ENCODE data around the gene TACR1. TPM values are rescaled to one million over a fixed set of nuclear protein-coding genes. Genes with fewer than 3 reads are reported as not detected.
"Not testable (repeated sequence)": the region's sequence is repeated elsewhere in the genome, so short reads cannot be mapped to it uniquely, and the experiment has no call there.

Gene TACR1
- total RNA-seq: not detected in 2 replicates

GRCh38 chr2:75199428-75200011 lies at the start of gene TACR1:
Gene TACR1, minus strand, starts transcription at chr2:75199520. Its CDS starts 586 bp downstream, at chr2:75198934.
- H3K27ac Mint-ChIP-seq: no peak within 1 kb of the TSS
- intact Hi-C loops (cut with micrococcal nuclease): no loop called here
- H3K9me3 Mint-ChIP-seq: no peaks in the 10 kb centered on the region
- peaks cover 50% of the 10 kb centered on the region for H3K27me3 Mint-ChIP-seq (ENCODE audit: low read depth)
- DNase-seq (ENCODE audit: low spot score): peak; percentile 28
- peaks cover 3% of the 10 kb centered on the region for H3K4me1 Mint-ChIP-seq (ENCODE audit: low read depth)
- H3K4me3 Mint-ChIP-seq (ENCODE audit: low read depth): no peak within 1 kb of the TSS
- no peaks in the 10 kb centered on the region for H3K36me3 Mint-ChIP-seq (ENCODE audit: low read depth)

- H3K27ac Mint-ChIP-seq; H3K9me3 Mint-ChIP-seq; H3K36me3 Mint-ChIP-seq (ENCODE audit: low read depth); H3K27me3 Mint-ChIP-seq (ENCODE audit: low read depth); H3K4me3 Mint-ChIP-seq (ENCODE audit: low read depth); DNase-seq (ENCODE audit: low spot score); H3K4me1 Mint-ChIP-seq (ENCODE audit: low read depth); intact Hi-C loops (cut with micrococcal nuclease): not testable (repeated sequence)
These were observed 49.3 kb upstream of the TACR1 start for GRCh38 chr2:75248581-75248980.

- Mint-ChIP-seq H3K9me3 (peaks cover 5% of the 10 kb centered on the region), H3K4me1 (ENCODE audit: low read depth) (no peaks in the 10 kb centered on the region), H3K27ac (no peak overlapping the region), H3K27me3 (ENCODE audit: low read depth) (no peaks in the 10 kb centered on the region), H3K36me3 (ENCODE audit: low read depth) (no peaks in the 10 kb centered on the region), H3K4me3 (ENCODE audit: low read depth) (no peak overlapping the region)
- no peak for DNase-seq (ENCODE audit: low spot score)
- intact Hi-C loops (cut with micrococcal nuclease): no loop called here
These were observed 47.3 kb upstream of the TACR1 start for GRCh38 chr2:75246441-75247167.

- no peak overlapping the region for H3K27ac Mint-ChIP-seq
- no peaks in the 10 kb centered on the region for H3K4me1 Mint-ChIP-seq (ENCODE audit: low read depth)
- H3K4me3 Mint-ChIP-seq (ENCODE audit: low read depth): no peak overlapping the region
- no peaks in the 10 kb centered on the region for H3K27me3 Mint-ChIP-seq (ENCODE audit: low read depth)
- no peaks in the 10 kb centered on the region for H3K36me3 Mint-ChIP-seq (ENCODE audit: low read depth)
- no peak for DNase-seq (ENCODE audit: low spot score)
- intact Hi-C loops (cut with micrococcal nuclease): no loop called here
- H3K9me3 Mint-ChIP-seq: no peaks in the 10 kb centered on the region
These were observed 43.9 kb upstream of the TACR1 start for GRCh38 chr2:75243219-75243618.

GRCh38 chr2:75241696-75242095 lies 42.4 kb upstream of the TACR1 start:
- no peaks in the 10 kb centered on the region for H3K9me3 Mint-ChIP-seq

GRCh38 chr2:75238670-75239330 lies 39.5 kb upstream of the TACR1 start:
- H3K27me3 Mint-ChIP-seq (ENCODE audit: low read depth): no peaks in the 10 kb centered on the region
- no peak for DNase-seq (ENCODE audit: low spot score)
- H3K27ac Mint-ChIP-seq: no peak overlapping the region
- no peaks in the 10 kb centered on the region for H3K36me3 Mint-ChIP-seq (ENCODE audit: low read depth)
- no peak overlapping the region for H3K4me3 Mint-ChIP-seq (ENCODE audit: low read depth)
- no peaks in the 10 kb centered on the region for H3K9me3 Mint-ChIP-seq
- no peaks in the 10 kb centered on the region for H3K4me1 Mint-ChIP-seq (ENCODE audit: low read depth)
- intact Hi-C loops (cut with micrococcal nuclease): no loop called here

More at GRCh38 chr2:75241696-75242095, 42.4 kb upstream of the TACR1 start:
- Mint-ChIP-seq H3K4me3 (ENCODE audit: low read depth) (no peak overlapping the region), H3K4me1 (ENCODE audit: low read depth) (no peaks in the 10 kb centered on the region), H3K36me3 (ENCODE audit: low read depth) (no peaks in the 10 kb centered on the region), H3K27me3 (ENCODE audit: low read depth) (no peaks in the 10 kb centered on the region), H3K27ac (no peak overlapping the region)
- no peak for DNase-seq (ENCODE audit: low spot score)
- intact Hi-C loops (cut with micrococcal nuclease): no loop called here

- H3K9me3 Mint-ChIP-seq: no peaks in the 10 kb centered on the region
- no peak for DNase-seq (ENCODE audit: low spot score)
- H3K4me3 Mint-ChIP-seq (ENCODE audit: low read depth): no peak overlapping the region
- intact Hi-C loops (cut with micrococcal nuclease): no loop called here
- no peaks in the 10 kb centered on the region for H3K36me3 Mint-ChIP-seq (ENCODE audit: low read depth)
- no peak overlapping the region for H3K27ac Mint-ChIP-seq
- H3K27me3 Mint-ChIP-seq (ENCODE audit: low read depth): no peaks in the 10 kb centered on the region
- H3K4me1 Mint-ChIP-seq (ENCODE audit: low read depth): no peaks in the 10 kb centered on the region
These were observed 38.0 kb upstream of the TACR1 start for GRCh38 chr2:75237296-75237695.

GRCh38 chr2:75233965-75234364 lies 34.6 kb upstream of the TACR1 start:
- no peak overlapping the region for H3K27ac Mint-ChIP-seq
- H3K4me1 Mint-ChIP-seq (ENCODE audit: low read depth): no peaks in the 10 kb centered on the region
- H3K4me3 Mint-ChIP-seq (ENCODE audit: low read depth): no peak overlapping the region
- no peak for DNase-seq (ENCODE audit: low spot score)
- H3K27me3 Mint-ChIP-seq (ENCODE audit: low read depth): no peaks in the 10 kb centered on the region
- intact Hi-C loops (cut with micrococcal nuclease): no loop called here
- H3K9me3 Mint-ChIP-seq: no peaks in the 10 kb centered on the region
- H3K36me3 Mint-ChIP-seq (ENCODE audit: low read depth): no peaks in the 10 kb centered on the region

- H3K36me3 Mint-ChIP-seq (ENCODE audit: low read depth): no peaks in the 10 kb centered on the region
- no peaks in the 10 kb centered on the region for H3K4me1 Mint-ChIP-seq (ENCODE audit: low read depth)
- H3K27ac Mint-ChIP-seq: no peak overlapping the region
- no peaks in the 10 kb centered on the region for H3K9me3 Mint-ChIP-seq
- H3K27me3 Mint-ChIP-seq (ENCODE audit: low read depth): no peaks in the 10 kb centered on the region
- no peak overlapping the region for H3K4me3 Mint-ChIP-seq (ENCODE audit: low read depth)
- intact Hi-C loops (cut with micrococcal nuclease): no loop called here
- no peak for DNase-seq (ENCODE audit: low spot score)
These were observed 27.3 kb upstream of the TACR1 start for GRCh38 chr2:75226617-75227016.

GRCh38 chr2:75226099-75226498 lies 26.8 kb upstream of the TACR1 start:
- Mint-ChIP-seq H3K4me3 (ENCODE audit: low read depth) (no peak overlapping the region), H3K36me3 (ENCODE audit: low read depth) (no peaks in the 10 kb centered on the region), H3K27me3 (ENCODE audit: low read depth) (no peaks in the 10 kb centered on the region), H3K4me1 (ENCODE audit: low read depth) (no peaks in the 10 kb centered on the region), H3K9me3 (no peaks in the 10 kb centered on the region), H3K27ac (no peak overlapping the region)
- DNase-seq (ENCODE audit: low spot score): no peak
- intact Hi-C loops (cut with micrococcal nuclease): no loop called here

GRCh38 chr2:75224636-75225094 lies 25.3 kb upstream of the TACR1 start:
- intact Hi-C loops (cut with micrococcal nuclease): no loop called here
- Mint-ChIP-seq H3K4me1 (ENCODE audit: low read depth) (no peaks in the 10 kb centered on the region), H3K36me3 (ENCODE audit: low read depth) (no peaks in the 10 kb centered on the region), H3K27ac (no peak overlapping the region), H3K9me3 (no peaks in the 10 kb centered on the region), H3K4me3 (ENCODE audit: low read depth) (no peak overlapping the region), H3K27me3 (ENCODE audit: low read depth) (no peaks in the 10 kb centered on the region)
- DNase-seq (ENCODE audit: low spot score): no peak

GRCh38 chr2:75222527-75222926 lies 23.2 kb upstream of the TACR1 start:
- DNase-seq (ENCODE audit: low spot score): no peak
- H3K27ac Mint-ChIP-seq: no peak overlapping the region
- H3K4me3 Mint-ChIP-seq (ENCODE audit: low read depth): no peak overlapping the region
- H3K36me3 Mint-ChIP-seq (ENCODE audit: low read depth): no peaks in the 10 kb centered on the region
- H3K4me1 Mint-ChIP-seq (ENCODE audit: low read depth): no peaks in the 10 kb centered on the region
- intact Hi-C loops (cut with micrococcal nuclease): no loop called here
- H3K27me3 Mint-ChIP-seq (ENCODE audit: low read depth): no peaks in the 10 kb centered on the region
- H3K9me3 Mint-ChIP-seq: no peaks in the 10 kb centered on the region

GRCh38 chr2:75221862-75222261 lies 22.5 kb upstream of the TACR1 start:
- intact Hi-C loops (cut with micrococcal nuclease): no loop called here
- DNase-seq (ENCODE audit: low spot score): no peak
- H3K9me3 Mint-ChIP-seq: no peaks in the 10 kb centered on the region
- no peaks in the 10 kb centered on the region for H3K36me3 Mint-ChIP-seq (ENCODE audit: low read depth)
- no peak overlapping the region for H3K27ac Mint-ChIP-seq
- no peaks in the 10 kb centered on the region for H3K27me3 Mint-ChIP-seq (ENCODE audit: low read depth)
- H3K4me3 Mint-ChIP-seq (ENCODE audit: low read depth): no peak overlapping the region
- no peaks in the 10 kb centered on the region for H3K4me1 Mint-ChIP-seq (ENCODE audit: low read depth)
